Thoracic aorta (tissue), 2 donors: ENCODE results near the gene DPEP3. TPM values are rescaled to one million over a fixed set of nuclear protein-coding genes. Genes with fewer than 3 reads are reported as not detected.
A peak's percentile ranks its signal among the peaks of the same experiment; 100 is the strongest.
"Not testable (repeated sequence)": the region's sequence is repeated elsewhere in the genome, so short reads cannot be mapped to it uniquely, and the experiment has no call there.

Source experiments
- ATAC-seq: fragments of 150-250 bp; one replicate; pipeline ENCODE4 v1.8.0; 2017; ENCODE audit warnings: low read depth; ENCODE audit not compliant: insufficient number of reproducible peaks, low FRiP score
- DNase-seq: peaks from one replicate; pipeline ENCODE4 v3.0.0-alpha.2; 2020; ENCODE audit warnings: low spot score
- H3K27ac ChIP-seq, 2 donors: fragments of 200-600 bp; sonication (generic); 1 replicate in 1 of 2; 2 replicates in 1 of 2; pipeline ENCODE4 v1.5.1; 2016; ENCODE audit warnings: mild to moderate bottlenecking in 2 of 2, moderate library complexity in 2 of 2
- H3K27me3 ChIP-seq: fragments of 200-600 bp; sonication (generic); replicated peaks from 2 replicates; pipeline ENCODE4 v1.6.0; 2016; ENCODE audit warnings: mild to moderate bottlenecking; ENCODE audit not compliant: insufficient read depth
- H3K36me3 ChIP-seq: fragments of 200-600 bp; sonication (generic); one replicate; pipeline ENCODE4 v1.5.1; 2016
- H3K4me1 ChIP-seq, 2 donors: fragments of 200-600 bp; sonication (generic); 1 replicate in 1 of 2; 2 replicates in 1 of 2; pipeline versions ENCODE4 v1.5.1 to v1.6.0; 2016; ENCODE audit warnings: low read depth in 2 of 2, mild to moderate bottlenecking in 1 of 2; ENCODE audit not compliant: control insufficient read depth in 1 of 2
- H3K4me3 ChIP-seq: fragments of 200-600 bp; sonication (generic); 2 replicates; pipeline ENCODE4 v1.5.1; 2016; ENCODE audit warnings: mild to moderate bottlenecking
- H3K9me3 ChIP-seq: fragments of 200-600 bp; sonication (generic); 2 replicates; pipeline ENCODE4 v1.5.1; 2016
- total RNA-seq, 2 donors: library from RNA; depleted of rRNA; stranded (reverse); fragments of >200 nt; gene quantifications; one replicate each; pipeline versions ENCODE4 v1.1.0 to v1.2.3, GENCODE V29; 2016
- TF ChIP-seq, protein P1 (sequence below): fragments of 200-600 bp; sonication (generic); IDR thresholded peaks from one replicate; pipeline ENCODE4 v1.5.1; 2019; ENCODE audit warnings: antibody characterized with exemption

The DPEP3 gene
- total RNA-seq, 2 donors from 2014 or later, result not detected

DNA sequence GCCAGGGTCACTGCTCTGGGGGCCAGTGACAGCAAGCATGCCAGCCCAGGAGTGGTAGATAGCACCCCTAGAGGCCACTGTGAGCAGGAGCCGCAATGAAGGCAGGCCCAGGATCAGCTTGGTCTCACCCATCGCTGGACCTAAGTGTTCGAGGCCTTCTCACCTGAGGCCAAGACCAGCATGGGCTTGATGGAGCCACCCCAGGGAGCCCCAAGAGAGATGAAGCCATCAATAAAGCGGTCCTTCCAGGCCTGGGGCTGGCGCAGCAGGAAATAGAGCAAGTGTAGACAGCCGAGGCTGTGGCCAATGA, 38.1 kb downstream of the DPEP3 start:
- DNase-seq (no peak), ATAC-seq (no peak)
- Histone ChIP-seq H3K36me3 (peaks cover 54% of the 10 kb centered on the region), H3K27ac (no peak overlapping the region), H3K9me3 (no peaks in the 10 kb centered on the region), H3K27me3 (no peaks in the 10 kb centered on the region), H3K4me1 (peaks cover 16 to 24% of the 10 kb centered on the region in 2 donors), H3K4me3 (no peak overlapping the region)
- TF ChIP-seq, protein P1, sequence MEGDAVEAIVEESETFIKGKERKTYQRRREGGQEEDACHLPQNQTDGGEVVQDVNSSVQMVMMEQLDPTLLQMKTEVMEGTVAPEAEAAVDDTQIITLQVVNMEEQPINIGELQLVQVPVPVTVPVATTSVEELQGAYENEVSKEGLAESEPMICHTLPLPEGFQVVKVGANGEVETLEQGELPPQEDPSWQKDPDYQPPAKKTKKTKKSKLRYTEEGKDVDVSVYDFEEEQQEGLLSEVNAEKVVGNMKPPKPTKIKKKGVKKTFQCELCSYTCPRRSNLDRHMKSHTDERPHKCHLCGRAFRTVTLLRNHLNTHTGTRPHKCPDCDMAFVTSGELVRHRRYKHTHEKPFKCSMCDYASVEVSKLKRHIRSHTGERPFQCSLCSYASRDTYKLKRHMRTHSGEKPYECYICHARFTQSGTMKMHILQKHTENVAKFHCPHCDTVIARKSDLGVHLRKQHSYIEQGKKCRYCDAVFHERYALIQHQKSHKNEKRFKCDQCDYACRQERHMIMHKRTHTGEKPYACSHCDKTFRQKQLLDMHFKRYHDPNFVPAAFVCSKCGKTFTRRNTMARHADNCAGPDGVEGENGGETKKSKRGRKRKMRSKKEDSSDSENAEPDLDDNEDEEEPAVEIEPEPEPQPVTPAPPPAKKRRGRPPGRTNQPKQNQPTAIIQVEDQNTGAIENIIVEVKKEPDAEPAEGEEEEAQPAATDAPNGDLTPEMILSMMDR, result peak; percentile 49

DNA sequence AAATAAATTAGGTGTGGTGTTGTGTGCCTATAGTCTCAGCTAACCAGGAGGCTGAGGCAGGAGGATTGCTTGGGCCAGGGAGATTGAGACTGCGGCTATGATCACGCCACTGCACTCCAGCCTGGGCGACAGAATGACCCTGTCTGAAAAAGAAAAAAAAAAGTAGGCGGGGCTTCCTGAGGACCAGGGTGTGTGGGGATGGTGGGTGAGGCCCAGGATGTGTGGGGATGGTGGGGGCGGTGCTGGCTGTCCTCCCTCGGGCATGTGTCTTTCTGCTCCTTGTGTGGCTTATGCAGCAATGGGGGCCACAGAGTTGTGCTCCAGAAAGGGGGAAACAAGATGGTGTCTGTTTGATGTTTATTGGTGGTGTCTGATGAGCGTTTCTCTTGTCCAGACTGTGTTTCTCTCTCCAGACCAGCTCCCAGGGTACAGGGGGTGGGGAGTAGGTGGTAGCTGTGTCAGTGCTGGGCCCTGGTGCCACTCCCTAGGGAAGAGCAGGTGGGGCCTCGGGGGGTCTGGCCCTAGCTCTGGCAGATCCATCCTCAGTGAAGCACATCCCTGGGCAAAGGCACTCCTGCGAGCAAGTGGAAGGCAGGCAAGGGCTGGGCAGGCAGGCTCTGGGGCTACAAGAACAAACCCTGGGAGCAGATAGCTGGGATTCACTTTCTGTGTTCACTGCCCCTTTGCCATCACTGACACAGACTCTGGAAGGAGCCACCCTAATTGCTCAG, 38.7 kb downstream of the DPEP3 start:
- TF ChIP-seq, protein P1, result no peak
- H3K4me1 ChIP-seq, result peaks cover 20 to 28% of the 10 kb centered on the region in 2 donors
- H3K36me3 ChIP-seq, result peaks cover 49% of the 10 kb centered on the region
- H3K9me3 ChIP-seq, result no peaks in the 10 kb centered on the region
- no peaks in the 10 kb centered on the region for H3K27me3 ChIP-seq
- ATAC-seq (no peak), DNase-seq (no peak)
- H3K4me3 ChIP-seq, result no peak overlapping the region
- peak overlapping the region in 1 of 2 donors; percentile 30 for H3K27ac ChIP-seq

DNA sequence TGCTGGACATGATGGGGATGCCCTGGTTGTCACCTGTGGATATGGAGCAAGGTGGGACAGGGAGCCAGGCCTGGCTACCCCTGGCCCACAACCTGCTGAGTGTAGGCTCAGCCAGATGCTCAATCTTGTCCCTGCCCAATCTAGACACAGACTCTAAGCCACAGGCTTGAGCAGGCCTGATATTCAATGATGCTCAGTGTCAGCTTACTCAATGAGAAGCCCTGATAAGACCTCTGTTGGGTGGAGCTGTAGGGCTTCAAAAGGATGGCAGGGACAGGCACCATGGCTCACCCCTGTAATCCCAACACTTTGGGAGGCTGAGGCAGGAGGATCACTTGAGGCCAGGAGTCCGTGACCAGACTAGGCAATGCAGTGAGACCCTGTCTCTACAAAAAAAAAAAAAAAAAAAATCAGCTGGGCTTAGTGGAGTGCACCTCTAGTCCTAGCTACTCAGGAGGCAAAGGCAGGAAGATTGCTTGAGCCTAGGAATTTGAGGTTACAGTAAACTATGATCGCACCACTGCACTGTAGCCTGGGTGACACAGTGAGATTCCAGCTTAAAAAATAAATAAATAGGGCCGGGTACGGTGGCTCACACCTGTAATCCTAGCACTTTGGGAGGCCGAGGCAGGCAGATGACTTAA, 39.7 kb downstream of the DPEP3 start:
- peaks cover 38% of the 10 kb centered on the region for H3K36me3 ChIP-seq
- H3K4me1 ChIP-seq, result peaks cover 20 to 28% of the 10 kb centered on the region in 2 donors
- H3K9me3 ChIP-seq, result no peaks in the 10 kb centered on the region
- no peak overlapping the region for H3K4me3 ChIP-seq
- DNase-seq (no peak), ATAC-seq (no peak)
- H3K27me3 ChIP-seq, result no peaks in the 10 kb centered on the region
- TF ChIP-seq, protein P1, result no peak
- no peak overlapping the region for H3K27ac ChIP-seq

DNA sequence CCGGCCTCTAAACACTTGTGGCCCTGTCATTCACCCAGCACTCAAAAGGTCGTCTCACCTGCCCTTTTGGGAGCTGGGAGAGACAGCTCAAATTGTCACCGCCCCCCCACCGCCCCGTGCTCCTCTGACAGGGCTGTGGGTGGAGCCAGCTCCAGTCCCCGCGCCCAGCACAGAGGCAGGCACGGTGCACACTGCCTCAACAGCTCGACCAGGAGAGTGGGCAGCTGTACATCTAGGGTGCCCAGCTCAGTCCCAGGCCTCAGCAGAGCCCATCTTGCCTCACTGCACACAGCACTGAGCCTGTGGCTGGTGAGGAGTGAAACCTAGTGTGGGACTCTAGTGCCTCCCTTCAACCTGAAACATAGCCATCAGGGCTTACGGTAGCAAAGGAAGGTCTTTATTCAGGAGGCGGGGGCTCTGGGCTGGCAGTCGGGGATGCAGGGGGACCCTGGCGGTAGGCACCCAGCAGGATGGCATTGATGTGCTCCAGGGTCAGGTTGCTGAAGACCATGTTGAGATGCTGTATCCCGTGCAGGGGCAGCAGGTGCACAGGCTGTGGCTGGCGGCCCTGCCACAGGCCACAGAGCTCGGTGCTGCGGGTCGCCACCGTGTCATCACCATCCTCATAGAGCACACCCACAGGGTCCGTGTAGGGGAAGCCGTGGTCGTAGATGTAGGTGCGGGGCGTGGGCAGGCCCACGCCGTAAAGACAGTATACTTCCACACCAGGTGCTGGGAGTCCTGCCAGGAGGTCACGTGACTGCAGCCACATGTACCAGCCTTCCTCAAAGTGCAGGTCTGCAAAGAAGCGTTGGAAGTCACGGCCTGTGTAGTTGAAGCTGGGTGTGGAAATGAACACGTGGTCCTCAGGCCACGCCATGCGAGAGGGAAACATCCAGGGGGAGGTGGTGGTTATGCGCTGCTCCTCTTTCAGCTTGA, 40.5 kb downstream of the DPEP3 start:
- Histone ChIP-seq H3K27me3 (no peaks in the 10 kb centered on the region), H3K36me3 (peaks cover 30% of the 10 kb centered on the region), H3K9me3 (no peaks in the 10 kb centered on the region), H3K4me1 (peaks cover 25 to 30% of the 10 kb centered on the region in 2 donors), H3K27ac (no peak overlapping the region), H3K4me3 (no peak overlapping the region)
- DNase-seq (no peak), ATAC-seq (no peak)
- TF ChIP-seq, protein P1, result no peak

DNA sequence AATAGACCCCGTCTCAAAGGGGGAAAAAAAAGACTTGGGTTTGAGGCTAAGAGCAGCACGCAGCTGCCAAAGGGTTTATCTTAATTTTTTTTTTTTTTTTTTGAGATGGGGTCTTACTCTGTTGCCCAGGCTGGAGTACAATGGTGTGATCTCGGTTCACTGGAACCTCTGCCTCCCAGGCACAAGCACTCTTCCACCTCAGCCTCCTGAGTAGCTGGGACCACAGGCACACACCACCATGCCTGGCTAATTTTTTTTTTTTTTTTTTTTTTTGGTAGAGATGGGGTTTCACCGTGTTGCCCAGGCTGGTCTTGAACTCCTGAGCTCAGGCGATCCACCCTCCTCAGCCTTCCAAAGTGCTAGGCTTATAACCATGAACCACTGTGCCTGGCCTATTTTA, 42.6 kb downstream of the DPEP3 start:
- not testable (repeated sequence) for H3K9me3 ChIP-seq, ATAC-seq, DNase-seq, H3K27me3 ChIP-seq, H3K4me3 ChIP-seq
- Histone ChIP-seq H3K4me1 (peaks cover 17 to 21% of the 10 kb centered on the region in 2 donors), H3K36me3 (peaks cover 25% of the 10 kb centered on the region), H3K27ac (peak overlapping the region; percentile 87 to 89)
